Liver (tissue), 9 donors: ENCODE data around the gene THSD7B. TPM values are rescaled to one million over a fixed set of nuclear protein-coding genes. Genes with fewer than 3 reads are reported as not detected.

Source experiments
- DNase-seq: peaks from one replicate; pipeline ENCODE4 v3.0.0-alpha.2; 2017; ENCODE audit warnings: low spot score
- H3K27ac ChIP-seq, 2 donors: one replicate each; pipeline ENCODE4 v1.7.0; 2013; ENCODE audit warnings: inconsistent platforms in 2 of 2, low read length in 2 of 2, control low read depth in 1 of 2, low read depth in 1 of 2, mild to moderate bottlenecking in 1 of 2
- H3K27me3 ChIP-seq, 4 donors: one replicate each; pipeline versions ENCODE4 v1.6.1 to v1.7.0; 2013; ENCODE audit warnings: low read length in 3 of 4, inconsistent platforms in 1 of 4, mild to moderate bottlenecking in 1 of 4, moderate library complexity in 1 of 4; ENCODE audit not compliant: control insufficient read depth in 4 of 4, insufficient read depth in 4 of 4
- H3K36me3 ChIP-seq, 4 donors: one replicate each; pipeline versions ENCODE4 v1.6.1 to v1.7.0; 2013; ENCODE audit warnings: low read length in 3 of 4, mild to moderate bottlenecking in 3 of 4, low read depth in 1 of 4, moderate library complexity in 1 of 4; ENCODE audit not compliant: control insufficient read depth in 4 of 4, insufficient read depth in 3 of 4
- H3K4me1 ChIP-seq, 4 donors: one replicate each; pipeline versions ENCODE4 v1.6.1 to v1.7.0; 2013; ENCODE audit warnings: low read length in 3 of 4, mild to moderate bottlenecking in 3 of 4, moderate library complexity in 1 of 4; ENCODE audit not compliant: control insufficient read depth in 4 of 4, insufficient read depth in 4 of 4
- H3K4me3 ChIP-seq, 3 donors: one replicate each; pipeline versions ENCODE4 v1.6.1 to v1.7.0; 2013; ENCODE audit warnings: low read length in 3 of 3, control low read depth in 1 of 3, low read depth in 1 of 3, mild to moderate bottlenecking in 1 of 3
- H3K9ac ChIP-seq, 2 donors: one replicate each; pipeline ENCODE4 v1.7.0; 2013; ENCODE audit warnings: low read length in 2 of 2, mild to moderate bottlenecking in 2 of 2, moderate library complexity in 2 of 2, control low read depth in 1 of 2, low read depth in 1 of 2
- H3K9me3 ChIP-seq, 4 donors: one replicate each; pipeline versions ENCODE4 v1.6.1 to v1.7.0; 2013; ENCODE audit warnings: low read length in 3 of 4; ENCODE audit not compliant: control insufficient read depth in 4 of 4
- CTCF ChIP-seq: fragments of 150-350 bp; IDR thresholded peaks from 2 replicates; pipeline ENCODE4 v1.5.1; 2017; ENCODE audit warnings: improper control_type of control experiment, low read depth, low read length; ENCODE audit not compliant: missing input control
- EGR1 ChIP-seq, 2 donors: IDR thresholded peaks; 2 replicates each; pipeline ENCODE4 v1.6.1; 2016 to 2018; ENCODE audit warnings: antibody characterized with exemption in 2 of 2, low read depth in 2 of 2
- FOXA2 ChIP-seq: IDR thresholded peaks from 2 replicates; pipeline ENCODE4 v1.6.1; 2016; ENCODE audit warnings: antibody characterized with exemption
- HNF4A ChIP-seq, 2 donors: conservative IDR thresholded peaks; 2 replicates each; pipeline ENCODE4 v1.6.1; 2016; ENCODE audit warnings: antibody characterized with exemption in 2 of 2, mild to moderate bottlenecking in 2 of 2
- HNF4G ChIP-seq: IDR thresholded peaks from 2 replicates; pipeline ENCODE4 v1.6.1; 2016; ENCODE audit warnings: antibody characterized with exemption
- JUND ChIP-seq, 2 donors: IDR thresholded peaks; 2 replicates each; pipeline ENCODE4 v1.6.1; 2016; ENCODE audit warnings: antibody characterized with exemption in 2 of 2
- NR2F2 ChIP-seq: IDR thresholded peaks from 2 replicates; pipeline ENCODE4 v1.6.1; 2016; ENCODE audit warnings: antibody characterized with exemption
- RAD21 ChIP-seq, 2 donors: IDR thresholded peaks; 2 replicates each; pipeline ENCODE4 v1.6.1; 2016; ENCODE audit warnings: antibody characterized with exemption in 2 of 2, mild to moderate bottlenecking in 2 of 2
- SP1 ChIP-seq: IDR thresholded peaks from 2 replicates; pipeline ENCODE4 v1.6.1; 2018; ENCODE audit warnings: antibody characterized with exemption, mild to moderate bottlenecking
- YY1 ChIP-seq: IDR thresholded peaks from 2 replicates; pipeline ENCODE4 v1.6.1; 2016; ENCODE audit warnings: antibody characterized with exemption, mild to moderate bottlenecking
- WGBS: extraction: QIAGEN DNeasy Blood & Tissue Kit; methylation state at CpG from one replicate; pipeline ENCODE4 v1.1.7; 2013; 5-methylcytosine and 5-hydroxymethylcytosine counted together
- polyA plus RNA-seq, 2 donors: library from polyadenylated mRNA; stranded (reverse) in 1 of 2; unstranded in 1 of 2; fragments of 200-250 nt in 1 of 2; fragments of >200 nt in 1 of 2; fragmentation: Nextera tagmentation in 1 of 2; extraction: Ambion mirVana in 1 of 2; gene quantifications; one replicate each; pipeline versions ENCODE4 v1.2.1 to v1.2.3, GENCODE V29; 2013 to 2015
- total RNA-seq, 2 donors: library from RNA; depleted of rRNA; stranded (reverse); fragments of >200 nt; gene quantifications; one replicate each; pipeline ENCODE4 v1.2.3, GENCODE V29; 2014
- TF ChIP-seq, protein P1 (sequence below): IDR thresholded peaks from 2 replicates; pipeline ENCODE4 v1.6.1; 2016; ENCODE audit warnings: antibody characterized with exemption
- TF ChIP-seq, protein P2 (sequence below): IDR thresholded peaks from 2 replicates; pipeline ENCODE4 v1.6.1; 2016; ENCODE audit warnings: antibody characterized with exemption, mild to moderate bottlenecking
- TF ChIP-seq, protein P3 (sequence below): IDR thresholded peaks from 2 replicates; pipeline ENCODE4 v1.6.1; 2016; ENCODE audit warnings: antibody characterized with exemption
- TF ChIP-seq, protein P4 (sequence below): IDR thresholded peaks from 2 replicates; pipeline ENCODE4 v1.6.1; 2016; ENCODE audit warnings: antibody characterized with exemption
- donor health status: healthy.
- donor health status: healthy.
- donor health status: healthy.
- donor health status: healthy.
- donor health status: healthy.

The THSD7B gene
- total and polyA plus RNA-seq, 4 donors = 0.01 to 0.75 (median 0.42) TPM; not detected in 1

- Histone ChIP-seq H3K27ac (no peak overlapping the region), H3K36me3 (no peaks in the 10 kb centered on the region), H3K4me3 (no peak overlapping the region), H3K4me1 (no peaks in the 10 kb centered on the region), H3K27me3 (no peaks in the 10 kb centered on the region), H3K9me3 (no peaks in the 10 kb centered on the region), H3K9ac (no peak overlapping the region)
- WGBS = 67% methylated on average over 2 of the region's 2 CpGs
- TF ChIP-seq, protein P1, sequence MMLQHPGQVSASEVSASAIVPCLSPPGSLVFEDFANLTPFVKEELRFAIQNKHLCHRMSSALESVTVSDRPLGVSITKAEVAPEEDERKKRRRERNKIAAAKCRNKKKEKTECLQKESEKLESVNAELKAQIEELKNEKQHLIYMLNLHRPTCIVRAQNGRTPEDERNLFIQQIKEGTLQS = no peak
- TF ChIP-seq YY1 (no peak), SP1 (no peak), EGR1 (IDR thresholded peaks at IDR 0.05; ENCODE audit: low read depth in 2 of 2) (no peak), NR2F2 (no peak), FOXA2 (no peak), RAD21 (IDR thresholded peaks at IDR 0.05) (no peak), JUND (IDR thresholded peaks at IDR 0.05) (no peak), HNF4A (conservative IDR thresholded peaks at IDR 0.05) (no peak)
- TF ChIP-seq, protein P2, sequence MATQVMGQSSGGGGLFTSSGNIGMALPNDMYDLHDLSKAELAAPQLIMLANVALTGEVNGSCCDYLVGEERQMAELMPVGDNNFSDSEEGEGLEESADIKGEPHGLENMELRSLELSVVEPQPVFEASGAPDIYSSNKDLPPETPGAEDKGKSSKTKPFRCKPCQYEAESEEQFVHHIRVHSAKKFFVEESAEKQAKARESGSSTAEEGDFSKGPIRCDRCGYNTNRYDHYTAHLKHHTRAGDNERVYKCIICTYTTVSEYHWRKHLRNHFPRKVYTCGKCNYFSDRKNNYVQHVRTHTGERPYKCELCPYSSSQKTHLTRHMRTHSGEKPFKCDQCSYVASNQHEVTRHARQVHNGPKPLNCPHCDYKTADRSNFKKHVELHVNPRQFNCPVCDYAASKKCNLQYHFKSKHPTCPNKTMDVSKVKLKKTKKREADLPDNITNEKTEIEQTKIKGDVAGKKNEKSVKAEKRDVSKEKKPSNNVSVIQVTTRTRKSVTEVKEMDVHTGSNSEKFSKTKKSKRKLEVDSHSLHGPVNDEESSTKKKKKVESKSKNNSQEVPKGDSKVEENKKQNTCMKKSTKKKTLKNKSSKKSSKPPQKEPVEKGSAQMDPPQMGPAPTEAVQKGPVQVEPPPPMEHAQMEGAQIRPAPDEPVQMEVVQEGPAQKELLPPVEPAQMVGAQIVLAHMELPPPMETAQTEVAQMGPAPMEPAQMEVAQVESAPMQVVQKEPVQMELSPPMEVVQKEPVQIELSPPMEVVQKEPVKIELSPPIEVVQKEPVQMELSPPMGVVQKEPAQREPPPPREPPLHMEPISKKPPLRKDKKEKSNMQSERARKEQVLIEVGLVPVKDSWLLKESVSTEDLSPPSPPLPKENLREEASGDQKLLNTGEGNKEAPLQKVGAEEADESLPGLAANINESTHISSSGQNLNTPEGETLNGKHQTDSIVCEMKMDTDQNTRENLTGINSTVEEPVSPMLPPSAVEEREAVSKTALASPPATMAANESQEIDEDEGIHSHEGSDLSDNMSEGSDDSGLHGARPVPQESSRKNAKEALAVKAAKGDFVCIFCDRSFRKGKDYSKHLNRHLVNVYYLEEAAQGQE = no peak
- TF ChIP-seq, protein P3, sequence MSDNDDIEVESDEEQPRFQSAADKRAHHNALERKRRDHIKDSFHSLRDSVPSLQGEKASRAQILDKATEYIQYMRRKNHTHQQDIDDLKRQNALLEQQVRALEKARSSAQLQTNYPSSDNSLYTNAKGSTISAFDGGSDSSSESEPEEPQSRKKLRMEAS = no peak
- TF ChIP-seq, protein P4, sequence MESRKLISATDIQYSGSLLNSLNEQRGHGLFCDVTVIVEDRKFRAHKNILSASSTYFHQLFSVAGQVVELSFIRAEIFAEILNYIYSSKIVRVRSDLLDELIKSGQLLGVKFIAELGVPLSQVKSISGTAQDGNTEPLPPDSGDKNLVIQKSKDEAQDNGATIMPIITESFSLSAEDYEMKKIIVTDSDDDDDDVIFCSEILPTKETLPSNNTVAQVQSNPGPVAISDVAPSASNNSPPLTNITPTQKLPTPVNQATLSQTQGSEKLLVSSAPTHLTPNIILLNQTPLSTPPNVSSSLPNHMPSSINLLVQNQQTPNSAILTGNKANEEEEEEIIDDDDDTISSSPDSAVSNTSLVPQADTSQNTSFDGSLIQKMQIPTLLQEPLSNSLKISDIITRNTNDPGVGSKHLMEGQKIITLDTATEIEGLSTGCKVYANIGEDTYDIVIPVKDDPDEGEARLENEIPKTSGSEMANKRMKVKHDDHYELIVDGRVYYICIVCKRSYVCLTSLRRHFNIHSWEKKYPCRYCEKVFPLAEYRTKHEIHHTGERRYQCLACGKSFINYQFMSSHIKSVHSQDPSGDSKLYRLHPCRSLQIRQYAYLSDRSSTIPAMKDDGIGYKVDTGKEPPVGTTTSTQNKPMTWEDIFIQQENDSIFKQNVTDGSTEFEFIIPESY = no peak
- no peak for DNase-seq
Measured at GRCh38 chr2:137525641-137526190, 760.4 kb downstream of the THSD7B start.

- WGBS = 77% methylated on average over 5 of the region's 5 CpGs
- no peaks in the 10 kb centered on the region for H3K36me3 ChIP-seq
- H3K27ac ChIP-seq = no peak overlapping the region
- TF ChIP-seq HNF4G (no peak), CTCF (no peak), NR2F2 (no peak)
- H3K27me3 ChIP-seq = no peaks in the 10 kb centered on the region
- DNase-seq = no peak
- no peak overlapping the region for H3K9ac ChIP-seq
- H3K4me3 ChIP-seq = no peak overlapping the region
- no peaks in the 10 kb centered on the region for H3K9me3 ChIP-seq
- no peaks in the 10 kb centered on the region for H3K4me1 ChIP-seq
Measured at GRCh38 chr2:137535897-137536296, 770.6 kb downstream of the THSD7B start.
